ENCODE results near the gene SLC52A3. TPM values are rescaled to one million over a fixed set of nuclear protein-coding genes. Genes with fewer than 3 reads are reported as not detected.

SLC52A3 gene
- total RNA-seq, 1 experiment from 2014 or later = 0.14 TPM

- DNase-seq (ENCODE audit: unreplicated experiment) = no peak
- H3K27ac Mint-ChIP-seq (ENCODE audit: low read depth, unreplicated experiment) = no peak overlapping the region
- TF ChIP-seq CTCF (IDR thresholded peaks at IDR 0.05; ENCODE audit: unreplicated experiment) = no peak
- intact Hi-C loops (cut with micrococcal nuclease) = no loop called here
- H3K27me3 Mint-ChIP-seq (ENCODE audit: insufficient read depth, unreplicated experiment) = peaks cover 3% of the 10 kb centered on the region
- BruUV-seq (replicated peaks) = no TSS peak
- H3K9me3 Mint-ChIP-seq (ENCODE audit: unreplicated experiment) = no peaks in the 10 kb centered on the region
- ChIA-PET POLR2A (no interaction called here), CTCF (interaction anchor here (3.0 kb wide), 1 partner anchor 27 kb away, joined by 12 read pairs; no protein-coding TSS in a partner anchor)
- H3K4me1 Mint-ChIP-seq (ENCODE audit: insufficient read depth, unreplicated experiment) = no peaks in the 10 kb centered on the region
- H3K36me3 Mint-ChIP-seq (ENCODE audit: insufficient read depth, unreplicated experiment) = no peaks in the 10 kb centered on the region
- no peak overlapping the region for H3K4me3 Mint-ChIP-seq (ENCODE audit: unreplicated experiment)
Observed at GRCh38 chr20:766906-767305, 1.4 kb downstream of the SLC52A3 start.

GRCh38 chr20:764255-764654 is 4.0 kb downstream of the SLC52A3 start:
- Mint-ChIP-seq H3K27ac (ENCODE audit: low read depth, unreplicated experiment) (no peak overlapping the region), H3K9me3 (ENCODE audit: unreplicated experiment) (no peaks in the 10 kb centered on the region), H3K36me3 (ENCODE audit: insufficient read depth, unreplicated experiment) (no peaks in the 10 kb centered on the region), H3K27me3 (ENCODE audit: insufficient read depth, unreplicated experiment) (no peaks in the 10 kb centered on the region), H3K4me1 (ENCODE audit: insufficient read depth, unreplicated experiment) (no peaks in the 10 kb centered on the region), H3K4me3 (ENCODE audit: unreplicated experiment) (no peak overlapping the region)
- ChIA-PET CTCF (interaction anchor here (1.2 to 2.6 kb wide), 2 partner anchors 25 to 192 kb away, joined by 3 to 9 read pairs; no protein-coding TSS in a partner anchor), POLR2A (no interaction called here)
- BruUV-seq (replicated peaks) = no TSS peak
- TF ChIP-seq CTCF (IDR thresholded peaks at IDR 0.05; ENCODE audit: unreplicated experiment) = no peak
- DNase-seq (ENCODE audit: unreplicated experiment) = no peak
- intact Hi-C loops (cut with micrococcal nuclease) = no loop called here

GRCh38 chr20:761418-762381 is 6.6 kb downstream of the SLC52A3 start:
- intact Hi-C loops (cut with micrococcal nuclease) = no loop called here
- POLR2A ChIA-PET = no interaction called here
- H3K4me1 Mint-ChIP-seq (ENCODE audit: insufficient read depth, unreplicated experiment) = no peaks in the 10 kb centered on the region
- H3K9me3 Mint-ChIP-seq (ENCODE audit: unreplicated experiment) = no peaks in the 10 kb centered on the region
- no peak overlapping the region for H3K4me3 Mint-ChIP-seq (ENCODE audit: unreplicated experiment)
- no peak for TF ChIP-seq CTCF (IDR thresholded peaks at IDR 0.05; ENCODE audit: unreplicated experiment)
- no peak for DNase-seq (ENCODE audit: unreplicated experiment)
- no peak overlapping the region for H3K27ac Mint-ChIP-seq (ENCODE audit: low read depth, unreplicated experiment)
- CTCF ChIA-PET = interaction anchor here (0.6 to 1.3 kb wide), 7 partner anchors 23 to 1790 kb away, joined by 3 to 6 read pairs (median 4); no protein-coding TSS in a partner anchor
- BruUV-seq (replicated peaks) = no TSS peak
- H3K36me3 Mint-ChIP-seq (ENCODE audit: insufficient read depth, unreplicated experiment) = no peaks in the 10 kb centered on the region
- peaks cover under 1% of the 10 kb centered on the region for H3K27me3 Mint-ChIP-seq (ENCODE audit: insufficient read depth, unreplicated experiment)

- no peaks in the 10 kb centered on the region for H3K36me3 Mint-ChIP-seq (ENCODE audit: insufficient read depth, unreplicated experiment)
- intact Hi-C loops (cut with micrococcal nuclease) = no loop called here
- no peak for DNase-seq (ENCODE audit: unreplicated experiment)
- POLR2A ChIA-PET = no interaction called here
- CTCF ChIA-PET = interaction anchor here (0.6 to 0.7 kb wide), 5 partner anchors 24 to 1791 kb away, joined by 3 to 6 read pairs (median 4); no protein-coding TSS in a partner anchor
- BruUV-seq (replicated peaks) = no TSS peak
- no peak overlapping the region for H3K27ac Mint-ChIP-seq (ENCODE audit: low read depth, unreplicated experiment)
- peak; percentile 56 for TF ChIP-seq CTCF (IDR thresholded peaks at IDR 0.05; ENCODE audit: unreplicated experiment)
- no peak overlapping the region for H3K4me3 Mint-ChIP-seq (ENCODE audit: unreplicated experiment)
- H3K27me3 Mint-ChIP-seq (ENCODE audit: insufficient read depth, unreplicated experiment) = peaks cover 9% of the 10 kb centered on the region
- H3K4me1 Mint-ChIP-seq (ENCODE audit: insufficient read depth, unreplicated experiment) = no peaks in the 10 kb centered on the region
- H3K9me3 Mint-ChIP-seq (ENCODE audit: unreplicated experiment) = no peaks in the 10 kb centered on the region
Observed at GRCh38 chr20:760751-761417, 7.4 kb downstream of the SLC52A3 start.

Measured in MCF 10A (cell line).